Measurements from ENCODE around the gene DDC.

DNA sequence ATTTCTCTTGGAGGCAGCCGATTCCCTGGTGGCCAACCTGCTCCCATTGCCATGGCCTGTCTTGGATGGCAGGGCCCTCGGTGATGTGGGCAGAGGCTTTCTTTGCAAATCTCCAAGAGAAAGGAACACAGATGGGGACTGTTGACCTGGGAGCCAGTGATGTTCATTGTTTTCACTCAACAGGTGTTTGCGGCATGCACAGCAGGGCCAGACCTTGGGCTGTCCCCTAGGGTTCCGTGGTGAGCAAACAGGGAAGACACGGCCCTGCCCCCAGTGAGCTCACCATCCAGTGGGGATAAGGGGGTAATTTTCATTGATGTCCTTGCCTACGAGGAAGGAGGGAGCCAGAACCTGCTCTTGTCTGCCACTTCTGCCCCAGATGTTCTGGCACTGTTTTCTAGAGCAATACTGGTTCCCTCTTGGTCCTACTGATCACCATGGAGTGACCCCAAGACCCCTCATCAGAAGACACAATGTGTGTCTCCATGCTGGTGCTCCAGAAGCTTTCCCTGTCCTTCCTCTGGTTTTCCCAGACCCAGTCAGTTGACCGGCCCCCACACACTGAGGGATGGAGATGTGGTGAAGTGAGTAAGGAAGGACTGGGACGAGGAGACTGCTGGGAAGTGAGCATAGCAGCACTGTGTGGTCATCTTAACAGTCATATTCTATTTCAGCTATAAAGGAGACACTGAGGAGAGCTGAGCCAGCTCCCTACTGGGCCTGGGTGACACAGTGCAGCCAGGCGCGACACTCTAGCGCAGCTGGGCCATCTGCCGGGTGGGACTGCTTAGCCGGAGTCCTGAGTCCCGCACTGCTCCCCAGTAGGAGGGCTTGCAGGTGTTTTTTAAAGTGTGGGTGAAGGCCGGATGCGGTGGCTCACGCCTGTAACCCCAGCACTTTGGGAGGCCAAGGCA is 94.7 kb downstream of the DDC start:
- TF ChIP-seq CTCF (IDR thresholded peaks at IDR 0.05) = no peak
- no peak for TF ChIP-seq EP300 (IDR thresholded peaks at IDR 0.05)
- TF ChIP-seq POLR2A (IDR thresholded peaks at IDR 0.05) = no peak

Measured in ovary (tissue), 3 donors.